ENCODE results near the gene NDOR1.

DNA sequence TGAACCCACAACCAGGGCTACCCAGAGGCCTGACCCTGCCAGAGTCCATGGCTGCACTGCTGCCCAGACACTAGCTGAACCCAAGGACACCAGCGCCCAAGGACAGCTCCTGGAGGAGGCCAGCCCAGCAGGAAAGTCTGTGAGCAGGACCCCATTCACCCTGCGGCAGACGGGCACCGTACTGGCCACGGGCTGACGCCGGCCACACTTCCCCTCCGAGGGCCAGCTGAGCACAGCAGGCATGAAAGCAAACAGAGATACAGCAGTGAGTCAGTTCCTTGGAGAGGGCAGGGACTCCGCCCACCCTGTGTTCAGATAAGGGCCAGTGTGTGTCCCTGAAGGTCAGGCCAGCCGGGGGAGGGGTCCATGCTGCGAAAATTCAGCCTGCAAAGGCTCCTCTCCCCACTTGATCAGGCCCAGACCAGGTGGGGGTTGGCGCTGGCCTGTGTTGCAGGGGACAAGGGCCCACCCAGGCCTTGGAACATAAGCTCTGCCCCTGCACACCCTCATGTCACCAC lies 13.3 kb downstream of the NDOR1 start:
- TF ChIP-seq, protein P1, sequence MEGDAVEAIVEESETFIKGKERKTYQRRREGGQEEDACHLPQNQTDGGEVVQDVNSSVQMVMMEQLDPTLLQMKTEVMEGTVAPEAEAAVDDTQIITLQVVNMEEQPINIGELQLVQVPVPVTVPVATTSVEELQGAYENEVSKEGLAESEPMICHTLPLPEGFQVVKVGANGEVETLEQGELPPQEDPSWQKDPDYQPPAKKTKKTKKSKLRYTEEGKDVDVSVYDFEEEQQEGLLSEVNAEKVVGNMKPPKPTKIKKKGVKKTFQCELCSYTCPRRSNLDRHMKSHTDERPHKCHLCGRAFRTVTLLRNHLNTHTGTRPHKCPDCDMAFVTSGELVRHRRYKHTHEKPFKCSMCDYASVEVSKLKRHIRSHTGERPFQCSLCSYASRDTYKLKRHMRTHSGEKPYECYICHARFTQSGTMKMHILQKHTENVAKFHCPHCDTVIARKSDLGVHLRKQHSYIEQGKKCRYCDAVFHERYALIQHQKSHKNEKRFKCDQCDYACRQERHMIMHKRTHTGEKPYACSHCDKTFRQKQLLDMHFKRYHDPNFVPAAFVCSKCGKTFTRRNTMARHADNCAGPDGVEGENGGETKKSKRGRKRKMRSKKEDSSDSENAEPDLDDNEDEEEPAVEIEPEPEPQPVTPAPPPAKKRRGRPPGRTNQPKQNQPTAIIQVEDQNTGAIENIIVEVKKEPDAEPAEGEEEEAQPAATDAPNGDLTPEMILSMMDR (IDR thresholded peaks at IDR 0.05; ENCODE audit: extremely low read depth in 1 of 2, insufficient read depth in 1 of 2, low read depth in 1 of 2, low read length in 2 of 2): no peak
- no peak for TF ChIP-seq POLR2A (IDR thresholded peaks at IDR 0.05; ENCODE audit: low read depth, low read length)
- TF ChIP-seq EZH2 (IDR thresholded peaks at IDR 0.05; ENCODE audit: borderline replicate concordance, low read depth, low read length, severe bottlenecking): no peak
- TF ChIP-seq POLR2AphosphoS5 (IDR thresholded peaks at IDR 0.05; ENCODE audit: insufficient read depth, low read depth, low read length): peak; percentile 49
- TF ChIP-seq GATA2 (IDR thresholded peaks at IDR 0.05; ENCODE audit: insufficient read depth, insufficient read length, low read depth, low read length): no peak
- TF ChIP-seq, protein P2, sequence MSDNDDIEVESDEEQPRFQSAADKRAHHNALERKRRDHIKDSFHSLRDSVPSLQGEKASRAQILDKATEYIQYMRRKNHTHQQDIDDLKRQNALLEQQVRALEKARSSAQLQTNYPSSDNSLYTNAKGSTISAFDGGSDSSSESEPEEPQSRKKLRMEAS (IDR thresholded peaks at IDR 0.05; ENCODE audit: insufficient read depth, insufficient read length): no peak
- TF ChIP-seq MYC (IDR thresholded peaks at IDR 0.05; ENCODE audit: low read depth, low read length): no peak

Data from endothelial cell of umbilical vein (primary cell).